Epithelial cell of proximal tubule (primary cell): ENCODE results near the gene PRDM16. TPM values are rescaled to one million over a fixed set of nuclear protein-coding genes. Genes with fewer than 3 reads are reported as not detected.

Source experiments
- DNase-seq: peaks from one replicate; pipeline ENCODE4 v3.0.0-alpha.2; 2011; ENCODE audit warnings: low read depth
- H3K4me3 ChIP-seq: 2 replicates; pipeline ENCODE4 v1.5.1; 2011; ENCODE audit warnings: low read depth, mild to moderate bottlenecking, low read length
- CTCF ChIP-seq: conservative IDR thresholded peaks from 2 replicates; pipeline ENCODE4 v1.5.1; 2012; ENCODE audit warnings: low read depth, mild to moderate bottlenecking, low read length
- total RNA-seq: library from RNA; depleted of rRNA; stranded (reverse); fragments of >200 nt; gene quantifications from 2 replicates; pipeline ENCODE4 v1.2.3, GENCODE V29; 2015

The PRDM16 gene
- total RNA-seq, 1 donor from 2014 or later, result 0.06 TPM

DNA sequence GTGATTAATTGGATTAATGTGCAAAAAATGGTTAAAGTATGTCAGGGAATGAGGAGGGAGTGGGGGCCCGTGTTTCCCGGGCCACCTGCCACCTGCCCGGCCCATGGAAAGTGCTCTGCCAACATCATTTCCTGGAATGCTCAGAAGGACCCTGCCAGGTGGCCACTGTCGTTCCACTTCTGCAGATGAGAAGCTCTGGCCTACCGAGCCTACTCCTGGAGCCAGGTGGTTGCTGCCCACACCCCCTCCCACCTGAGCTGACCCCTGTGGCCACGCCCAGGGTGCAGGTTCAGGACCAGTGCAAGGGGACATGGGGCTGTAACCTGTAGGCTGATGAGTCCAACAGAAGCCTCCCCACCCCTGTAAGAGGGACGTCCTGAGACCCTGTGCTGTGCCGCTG lies 99.7 kb downstream of the PRDM16 start:
- no peak for TF ChIP-seq CTCF
- DNase-seq, result no peak
- no peak overlapping the region for H3K4me3 ChIP-seq

GRCh38 chr1:3169665-3170356 lies 100.8 kb downstream of the PRDM16 start:
- no peak for TF ChIP-seq CTCF
- H3K4me3 ChIP-seq, result no peak overlapping the region
- DNase-seq, result no peak

DNA sequence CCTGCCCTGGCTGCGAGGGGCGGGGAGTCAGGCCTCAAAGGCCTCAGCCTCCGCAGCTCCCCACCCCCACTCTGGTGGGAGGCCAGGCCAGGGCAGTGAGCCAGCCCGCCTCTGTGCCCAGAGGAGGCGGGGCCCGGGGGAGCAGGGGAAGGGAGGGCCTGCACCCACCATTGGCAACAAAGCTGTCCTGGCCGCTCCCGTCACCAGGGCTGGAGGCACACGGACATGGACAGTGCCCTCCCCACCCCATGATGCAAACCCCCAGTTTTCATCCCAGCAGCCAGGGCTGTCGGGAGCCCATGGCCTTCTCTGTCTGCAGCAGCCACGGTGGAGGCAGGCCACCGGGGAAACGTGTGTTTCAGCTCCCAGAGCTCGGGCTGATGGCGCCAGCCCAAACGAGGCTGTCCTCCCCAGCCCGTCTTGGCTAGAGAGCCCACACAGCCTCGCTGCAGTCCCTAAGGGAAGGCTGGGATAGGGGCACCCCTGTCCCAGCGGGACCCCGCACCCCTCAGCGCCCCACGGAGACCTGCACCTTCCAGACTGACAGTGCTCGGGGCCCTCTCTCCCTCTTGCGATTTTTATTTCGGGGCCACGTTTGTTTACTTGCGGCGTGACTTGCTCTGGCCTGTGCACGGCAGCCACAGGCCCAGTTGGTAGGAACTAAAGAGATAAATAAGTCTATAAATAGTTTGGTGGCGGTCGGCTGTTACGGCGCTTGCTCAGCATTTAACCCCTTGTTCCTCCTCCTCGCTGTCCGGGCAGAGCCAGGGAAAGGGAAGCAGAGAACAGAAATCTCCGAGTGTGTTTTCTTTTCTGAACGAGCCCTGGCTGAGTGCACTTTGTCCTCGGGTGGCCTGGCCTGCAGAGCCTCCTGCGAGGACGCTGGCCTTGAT lies 101.8 kb downstream of the PRDM16 start:
- no peak for TF ChIP-seq CTCF
- DNase-seq, result no peak
- no peak overlapping the region for H3K4me3 ChIP-seq

- no peak for TF ChIP-seq CTCF
- H3K4me3 ChIP-seq, result no peak overlapping the region
- no peak for DNase-seq
Observed at GRCh38 chr1:3171761-3172160, 102.8 kb downstream of the PRDM16 start.

DNA sequence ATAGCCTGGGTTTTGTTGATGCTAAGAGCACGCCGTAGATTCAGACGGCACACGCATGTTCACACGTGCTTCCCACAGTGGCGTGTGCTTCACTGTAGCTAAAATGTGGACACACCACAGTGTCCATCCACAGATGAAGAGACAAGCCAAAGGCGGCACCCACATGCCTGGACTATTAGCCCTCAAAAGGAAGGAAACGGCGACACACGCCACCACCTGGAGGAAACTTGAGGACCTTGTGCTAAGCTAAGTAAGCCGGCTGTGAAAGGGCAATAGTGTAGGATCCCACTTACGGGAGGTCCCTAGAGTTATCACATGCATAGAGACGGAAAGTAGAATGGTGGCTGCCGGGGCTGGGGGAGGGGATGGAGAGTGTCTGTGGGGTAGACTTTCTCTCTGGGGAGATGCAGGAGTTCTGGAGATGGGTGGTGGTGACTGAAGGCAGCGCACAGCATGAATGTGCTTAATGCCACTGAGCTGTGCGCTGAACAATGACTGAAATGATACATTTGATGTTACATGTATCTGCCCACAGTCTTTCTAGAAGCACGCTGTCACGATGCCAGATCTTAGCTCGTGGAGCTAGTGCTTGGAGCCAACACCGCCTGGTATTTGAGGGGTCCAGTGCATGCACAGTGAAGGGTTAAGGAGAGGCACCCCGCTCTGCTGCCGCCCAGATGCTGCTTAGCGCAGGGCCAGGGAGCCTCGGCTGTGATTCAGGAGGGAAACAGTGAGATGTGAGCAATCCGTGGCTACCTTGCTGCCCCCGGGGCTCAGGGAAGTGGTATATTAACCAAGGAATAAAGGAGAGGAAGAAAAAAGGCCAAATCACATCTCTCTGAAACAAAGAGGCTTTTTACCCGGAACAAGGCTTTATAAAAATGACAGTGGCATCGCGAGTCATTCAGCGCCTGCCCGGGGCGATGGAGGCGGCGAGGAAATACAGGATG lies 103.7 kb downstream of the PRDM16 start:
- H3K4me3 ChIP-seq, result no peak overlapping the region
- DNase-seq, result no peak
- TF ChIP-seq CTCF, result no peak

GRCh38 chr1:3173381-3173980 lies 104.5 kb downstream of the PRDM16 start:
- TF ChIP-seq CTCF, result no peak
- no peak overlapping the region for H3K4me3 ChIP-seq
- DNase-seq, result no peak
